ENCODE measurements around the gene MRC1.

- TF ChIP-seq EZH2phosphoT487 (IDR thresholded peaks at IDR 0.05; ENCODE audit: unreplicated experiment) (no peak), EZH2 (IDR thresholded peaks at IDR 0.05; ENCODE audit: low read depth, unreplicated experiment) (no peak), POLR2AphosphoS5 (IDR thresholded peaks at IDR 0.05; ENCODE audit: low read depth) (no peak), STAT1 (IDR thresholded peaks at IDR 0.05; ENCODE audit: unreplicated experiment) (no peak), ETS1 (IDR thresholded peaks at IDR 0.05) (no peak), JUNB (IDR thresholded peaks at IDR 0.05; ENCODE audit: unreplicated experiment) (no peak), REST (IDR thresholded peaks at IDR 0.05; ENCODE audit: unreplicated experiment) (no peak), NANOG (IDR thresholded peaks at IDR 0.05; ENCODE audit: borderline replicate concordance) (no peak)
- TF ChIP-seq, protein P1, sequence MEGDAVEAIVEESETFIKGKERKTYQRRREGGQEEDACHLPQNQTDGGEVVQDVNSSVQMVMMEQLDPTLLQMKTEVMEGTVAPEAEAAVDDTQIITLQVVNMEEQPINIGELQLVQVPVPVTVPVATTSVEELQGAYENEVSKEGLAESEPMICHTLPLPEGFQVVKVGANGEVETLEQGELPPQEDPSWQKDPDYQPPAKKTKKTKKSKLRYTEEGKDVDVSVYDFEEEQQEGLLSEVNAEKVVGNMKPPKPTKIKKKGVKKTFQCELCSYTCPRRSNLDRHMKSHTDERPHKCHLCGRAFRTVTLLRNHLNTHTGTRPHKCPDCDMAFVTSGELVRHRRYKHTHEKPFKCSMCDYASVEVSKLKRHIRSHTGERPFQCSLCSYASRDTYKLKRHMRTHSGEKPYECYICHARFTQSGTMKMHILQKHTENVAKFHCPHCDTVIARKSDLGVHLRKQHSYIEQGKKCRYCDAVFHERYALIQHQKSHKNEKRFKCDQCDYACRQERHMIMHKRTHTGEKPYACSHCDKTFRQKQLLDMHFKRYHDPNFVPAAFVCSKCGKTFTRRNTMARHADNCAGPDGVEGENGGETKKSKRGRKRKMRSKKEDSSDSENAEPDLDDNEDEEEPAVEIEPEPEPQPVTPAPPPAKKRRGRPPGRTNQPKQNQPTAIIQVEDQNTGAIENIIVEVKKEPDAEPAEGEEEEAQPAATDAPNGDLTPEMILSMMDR (conservative IDR thresholded peaks at IDR 0.05; ENCODE audit: low read depth in 2 of 2) = no peak
Observed at GRCh38 chr10:17854044-17854652, 45.0 kb downstream of the MRC1 start.

Data from GM23338 (cell line).